Neutrophil (primary cell): ENCODE results near the gene RNF19B.

Experiments used
- H3K27ac ChIP-seq: fragments of 200-600 bp; sonication (generic); 2 replicates; pipeline ENCODE4 v1.5.1; 2016; ENCODE audit warnings: mild to moderate bottlenecking, moderate library complexity
- H3K27me3 ChIP-seq: fragments of 200-600 bp; sonication (generic); 2 replicates; pipeline ENCODE4 v1.6.0; 2016; ENCODE audit warnings: mild to moderate bottlenecking
- H3K36me3 ChIP-seq: fragments of 200-600 bp; sonication (generic); 2 replicates; pipeline ENCODE4 v1.5.1; 2017
- H3K4me1 ChIP-seq, 2 experiments: fragments of 200-600 bp in 1 of 2; sonication (generic) in 1 of 2; 1 replicate in 1 of 2; 2 replicates in 1 of 2; pipeline versions ENCODE4 v1.5.1 to v1.6.1; 2013 to 2016; ENCODE audit warnings: low read depth in 1 of 2, low read length in 1 of 2, mild to moderate bottlenecking in 1 of 2, moderate library complexity in 1 of 2; ENCODE audit not compliant: control insufficient read depth in 1 of 2, insufficient read depth in 1 of 2
- H3K4me3 ChIP-seq, 2 experiments: fragments of 200-600 bp in 1 of 2; sonication (generic) in 1 of 2; 1 replicate in 1 of 2; 2 replicates in 1 of 2; pipeline ENCODE4 v1.5.1; 2013 to 2016; ENCODE audit warnings: low read depth in 1 of 2, low read length in 1 of 2, mild to moderate bottlenecking in 1 of 2, moderate library complexity in 1 of 2
- H3K9me3 ChIP-seq: fragments of 200-600 bp; sonication (generic); 2 replicates; pipeline ENCODE4 v1.5.1; 2016
- TF ChIP-seq, protein P1 (sequence below): fragments of 200-600 bp; sonication (generic); IDR thresholded peaks from 2 replicates; pipeline ENCODE4 v1.5.1; 2016; ENCODE audit warnings: antibody characterized with exemption

RNF19B gene

DNA sequence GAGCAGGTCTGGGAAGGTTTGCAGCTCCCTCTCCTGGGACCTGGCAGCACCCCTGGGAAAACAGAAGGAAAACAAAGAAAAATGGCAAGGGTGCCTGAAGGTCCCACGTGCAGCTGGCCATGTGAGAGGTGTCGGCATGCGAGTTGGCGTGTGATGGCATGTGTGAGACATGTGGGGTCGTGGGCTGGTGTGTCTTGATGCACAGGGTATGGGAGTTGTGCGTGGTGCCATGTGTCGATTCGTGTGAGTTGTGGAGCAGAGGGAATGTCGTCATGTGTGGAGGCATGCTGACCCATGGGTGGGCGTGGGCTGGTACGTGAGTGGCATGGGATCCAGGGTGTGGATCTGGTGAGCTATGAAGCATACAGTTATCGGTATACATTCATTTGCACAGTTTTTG, 77.0 kb downstream of the RNF19B start:
- Histone ChIP-seq H3K36me3 (no peaks in the 10 kb centered on the region), H3K4me3 (no peak overlapping the region), H3K27ac (no peak overlapping the region), H3K9me3 (no peaks in the 10 kb centered on the region), H3K4me1 (no peaks in the 10 kb centered on the region), H3K27me3 (peaks cover 100% of the 10 kb centered on the region)
- TF ChIP-seq, protein P1, sequence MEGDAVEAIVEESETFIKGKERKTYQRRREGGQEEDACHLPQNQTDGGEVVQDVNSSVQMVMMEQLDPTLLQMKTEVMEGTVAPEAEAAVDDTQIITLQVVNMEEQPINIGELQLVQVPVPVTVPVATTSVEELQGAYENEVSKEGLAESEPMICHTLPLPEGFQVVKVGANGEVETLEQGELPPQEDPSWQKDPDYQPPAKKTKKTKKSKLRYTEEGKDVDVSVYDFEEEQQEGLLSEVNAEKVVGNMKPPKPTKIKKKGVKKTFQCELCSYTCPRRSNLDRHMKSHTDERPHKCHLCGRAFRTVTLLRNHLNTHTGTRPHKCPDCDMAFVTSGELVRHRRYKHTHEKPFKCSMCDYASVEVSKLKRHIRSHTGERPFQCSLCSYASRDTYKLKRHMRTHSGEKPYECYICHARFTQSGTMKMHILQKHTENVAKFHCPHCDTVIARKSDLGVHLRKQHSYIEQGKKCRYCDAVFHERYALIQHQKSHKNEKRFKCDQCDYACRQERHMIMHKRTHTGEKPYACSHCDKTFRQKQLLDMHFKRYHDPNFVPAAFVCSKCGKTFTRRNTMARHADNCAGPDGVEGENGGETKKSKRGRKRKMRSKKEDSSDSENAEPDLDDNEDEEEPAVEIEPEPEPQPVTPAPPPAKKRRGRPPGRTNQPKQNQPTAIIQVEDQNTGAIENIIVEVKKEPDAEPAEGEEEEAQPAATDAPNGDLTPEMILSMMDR = no peak

- Histone ChIP-seq H3K4me1 (no peaks in the 10 kb centered on the region), H3K27ac (no peak overlapping the region), H3K36me3 (no peaks in the 10 kb centered on the region), H3K27me3 (peaks cover 100% of the 10 kb centered on the region), H3K4me3 (no peak overlapping the region), H3K9me3 (no peaks in the 10 kb centered on the region)
- TF ChIP-seq, protein P1 = no peak
Observed at GRCh38 chr1:32886828-32887414, 77.7 kb downstream of the RNF19B start.
